K562 (cell line): ENCODE results near the gene ADSS2. TPM values are rescaled to one million over a fixed set of nuclear protein-coding genes. Genes with fewer than 3 reads are reported as not detected.

Source experiments
- ATAC-seq: fragments of 200-7000 bp; cut with Tn5 transposase; 3 replicates; pipeline ENCODE4 v1.9.1; 2020; ENCODE audit warnings: moderate library complexity
- BruUV-seq: library from RNA; stranded (reverse); fragments of 400-500 nt; replicated peaks from 2 replicates; lab custom pipeline; 2021; lab: Mats Ljungman, UMichigan
- CTCF ChIA-PET: fragments of 300-600 bp; formaldehyde crosslinking; extraction: SDS; loops from one replicate; lab custom pipeline; 2021; ENCODE audit warnings: low intra/inter-chr PET ratio; lab: Yijun Ruan, JAX
- POLR2A ChIA-PET: fragments of 300-600, 350-650 bp; sonication (Branson Sonifier 250); formaldehyde crosslinking; extraction: SDS; loops from one replicate; lab custom pipeline; 2021; ENCODE audit warnings: antibody characterized with exemption, inconsistent platforms; lab: Yijun Ruan, JAX
- DNase-seq, 4 experiments: peaks; one replicate each; pipeline versions ENCODE4 v3.0.0 to v3.0.0-alpha.2; 2011 to 2018; ENCODE audit warnings: low spot score in 3 of 4, mixed read lengths in 3 of 4; ENCODE audit errors: extremely low read depth in 1 of 4
- FAIRE-seq: peaks from 2 replicates; lab custom pipeline; 2011; peaks lifted over from hg19 to GRCh38; lab: Jason Lieb, UNC
- H2AFZ ChIP-seq: 2 replicates; pipeline ENCODE4 v1.6.0; 2011; ENCODE audit warnings: low read depth, low read length, control low read depth, inconsistent platforms
- H3K27ac ChIP-seq: fragments of 200-600 bp; 3 replicates; pipeline ENCODE4 v1.8.0; 2011; ENCODE audit warnings: low read depth, mild to moderate bottlenecking, control low read depth, inconsistent platforms, low read length, moderate library complexity, mixed read lengths; ENCODE audit errors: extremely low read depth
- H3K27me3 ChIP-seq, 2 experiments: fragments of 300-600 bp in 1 of 2; 2 replicates in 1 of 2; 3 replicates in 1 of 2; pipeline versions ENCODE4 v1.6.0 to v1.8.0; 2011; ENCODE audit warnings: inconsistent platforms in 2 of 2, low read length in 2 of 2, mild to moderate bottlenecking in 1 of 2, mixed read lengths in 1 of 2, moderate library complexity in 1 of 2; ENCODE audit not compliant: control insufficient read depth in 2 of 2, insufficient read depth in 2 of 2
- H3K36me3 ChIP-seq: fragments of 300-600 bp; 3 replicates; pipeline ENCODE4 v1.8.0; 2011; ENCODE audit warnings: mild to moderate bottlenecking, low read length, inconsistent platforms; ENCODE audit not compliant: control insufficient read depth, insufficient read depth
- H3K4me1 ChIP-seq, 2 experiments: fragments of 200-600 bp in 1 of 2; replicated peaks in 1 of 2; 2 replicates in 1 of 2; 3 replicates in 1 of 2; pipeline versions ENCODE4 v1.5.1 to v1.8.0; 2011; ENCODE audit warnings: inconsistent platforms in 2 of 2, low read length in 2 of 2, mild to moderate bottlenecking in 1 of 2, mixed read lengths in 1 of 2, moderate library complexity in 1 of 2; ENCODE audit not compliant: control insufficient read depth in 2 of 2, insufficient read depth in 2 of 2
- H3K4me2 ChIP-seq: 2 replicates; pipeline ENCODE4 v1.6.1; 2011; ENCODE audit warnings: low read length, control low read depth, inconsistent platforms, mixed read lengths; ENCODE audit not compliant: insufficient read depth
- H3K4me3 ChIP-seq: fragments of 200-600 bp; sonication (generic), shearing (Covaris generic); 2 replicates; pipeline ENCODE4 v1.5.1; 2016; ENCODE audit warnings: control low read depth, inconsistent platforms
- H3K79me2 ChIP-seq: fragments of 200-600 bp; 3 replicates; pipeline ENCODE4 v1.8.0; 2011; ENCODE audit warnings: low read length, inconsistent platforms; ENCODE audit not compliant: control insufficient read depth, insufficient read depth
- H3K9ac ChIP-seq, 2 experiments: 2 replicates each; pipeline versions ENCODE4 v1.6.0 to v1.6.1; 2011; ENCODE audit warnings: low read depth in 2 of 2, low read length in 2 of 2, control low read depth in 1 of 2, inconsistent platforms in 1 of 2, mild to moderate bottlenecking in 1 of 2, mixed read lengths in 1 of 2; ENCODE audit not compliant: insufficient read depth in 1 of 2
- H3K9me1 ChIP-seq: one replicate; pipeline ENCODE4 v1.6.0; 2011; ENCODE audit warnings: inconsistent platforms, mild to moderate bottlenecking, low read length, moderate library complexity; ENCODE audit not compliant: control insufficient read depth, insufficient read depth
- H3K9me3 ChIP-seq: replicated peaks from 2 replicates; pipeline ENCODE4 v1.5.1; 2011; ENCODE audit warnings: low read depth, low read length, inconsistent platforms; ENCODE audit not compliant: control insufficient read depth, insufficient read depth
- H4K20me1 ChIP-seq: replicated peaks from 2 replicates; pipeline ENCODE4 v1.6.1; 2011; ENCODE audit warnings: low read length, inconsistent platforms, mixed read lengths; ENCODE audit not compliant: control insufficient read depth, insufficient read depth
- ETV6 ChIP-seq, 3 experiments: fragments of 150-350 bp in 1 of 3; sonication (generic) in 1 of 3; formaldehyde crosslinking in 1 of 3; IDR thresholded peaks; 2 replicates each; pipeline versions ENCODE4 v1.6.1 to v1.8.0; 2014 to 2022; ENCODE audit warnings: borderline replicate concordance in 2 of 3, low read depth in 2 of 3, antibody characterized with exemption in 1 of 3, low read length in 1 of 3, mild to moderate bottlenecking in 1 of 3, missing genetic modification reagents in 1 of 3
- FOXJ2 ChIP-seq: fragments of 200-800 bp; sonication (Bioruptor generic); IDR thresholded peaks from 2 replicates; pipeline ENCODE4 v1.6.1; 2016; ENCODE audit warnings: missing genetic modification characterization, missing compliant biosample characterization
- FOXK2 ChIP-seq, 2 experiments: fragments of 450-650 bp; IDR thresholded peaks in 1 of 2; conservative IDR thresholded peaks in 1 of 2; 2 replicates each; pipeline ENCODE4 v1.6.1; 2016; ENCODE audit warnings: low read depth in 2 of 2, mild to moderate bottlenecking in 1 of 2
- GTF2E2 ChIP-seq: fragments of 200-800 bp; sonication (Bioruptor generic); IDR thresholded peaks from 2 replicates; pipeline ENCODE4 v1.6.1; 2016; ENCODE audit warnings: missing genetic modification characterization, missing compliant biosample characterization
- ZFP36 ChIP-seq: fragments of 150-350 bp; IDR thresholded peaks from 2 replicates; pipeline ENCODE4 v1.6.1; 2018; ENCODE audit warnings: low read length, low read depth; ENCODE audit not compliant: partially characterized antibody
- ZNF318 ChIP-seq, 2 experiments: fragments of 450-650 bp; IDR thresholded peaks; 2 replicates each; pipeline ENCODE4 v1.6.1; 2016; ENCODE audit warnings: mild to moderate bottlenecking in 2 of 2, borderline replicate concordance in 1 of 2, low read depth in 1 of 2, moderate library complexity in 1 of 2
- WGBS: fragments of 100-300 bp; shearing (Covaris generic); methylation state at CpG from one replicate; pipeline ENCODE4 v1.1.6; 2016; ENCODE audit warnings: low coverage, mixed read lengths; ENCODE audit not compliant: insufficient coverage; ENCODE audit errors: missing lambda C conversion rate; 5-methylcytosine and 5-hydroxymethylcytosine counted together
- in situ Hi-C: fragments of 300-500 bp; cut with MboI; formaldehyde crosslinking; loops from 4 replicates; pipeline ENCODE4 v1.15.0; 2018; ENCODE audit warnings: inconsistent platforms, mixed read lengths
- intact Hi-C: fragments of 100-400 bp; cut with micrococcal nuclease; formaldehyde crosslinking; loops from 2 replicates; pipeline ENCODE4 v1.14.2; 2022
- polyA plus RNA-seq, 8 experiments: library from polyadenylated mRNA; depleted of rRNA in 4 of 8; stranded (reverse) in 5 of 8; unstranded in 3 of 8; fragments of >200 nt; fragmentation: Nextera tagmentation in 2 of 8; fragmentation: Illumina TruSeq in 1 of 8; extraction: Ambion mirVana in 2 of 8; extraction: Trizol in 1 of 8; gene quantifications; 2 replicates each; pipeline versions ENCODE4 v1.2.1 to v1.2.3, GENCODE V29; 2011 to 2014; ENCODE audit warnings: inconsistent platforms in 1 of 8, missing spikeins in 1 of 8
- total RNA-seq, 7 experiments: library from RNA; depleted of rRNA in 6 of 7; stranded (reverse); fragments of >200 nt in 6 of 7; fragmentation: Illumina TruSeq in 2 of 7; extraction: Trizol in 2 of 7; gene quantifications; 2 replicates each; pipeline versions ENCODE4 v1.2.1 to v1.2.3, GENCODE V29; 2011 to 2021; ENCODE audit warnings: low replicate concordance in 1 of 7
- TF ChIP-seq, protein P1 (sequence below): sonication (generic); IDR thresholded peaks from 2 replicates; pipeline ENCODE4 v1.6.1; 2016

ADSS2 gene
- total and polyA plus RNA-seq, 9 of the 15 experiments (the other 6 are each of a cell fraction or from before 2014, with no cell fraction given): 8.8 to 63.8 (median 59.4) TPM

GRCh38 chr1:244361764-244362473, 89.8 kb downstream of the ADSS2 start:
- ChIA-PET POLR2A (interaction anchor here (0.7 to 2.9 kb wide), 6 partner anchors 8 to 19 kb away, joined by 3 to 8 read pairs (median 4); a partner anchor contains a TSS), CTCF (no interaction called here)
- in situ Hi-C loops: no loop called here
- Histone ChIP-seq H3K9me3 (peaks cover 15% of the 10 kb centered on the region; the same call in 1 of the 2 replicates), H3K27ac (no peak overlapping the region), H3K36me3 (no peaks in the 10 kb centered on the region), H3K4me3 (no peak overlapping the region), H4K20me1 (no peaks in the 10 kb centered on the region), H3K9me1 (no peaks in the 10 kb centered on the region), H3K4me1 (peaks cover 5 to 8% of the 10 kb centered on the region in 2 experiments; a peak in 4 of 5 replicates), H3K9ac (peak overlapping the region in 1 of 2 experiments; percentile 18; a peak in 1 of 4 replicates), H3K27me3 (no peaks in the 10 kb centered on the region), H3K79me2 (no peaks in the 10 kb centered on the region), H3K4me2 (no peak overlapping the region), H2AFZ (peak overlapping the region; percentile 73)
- 37% methylated on average over 5 of the region's 5 CpGs for WGBS
- no peak for FAIRE-seq
- no TSS peak for BruUV-seq
- intact Hi-C loops: no loop called here
- no peak for ATAC-seq
- no peak for DNase-seq
- TF ChIP-seq ZNF318 (IDR thresholded peaks at IDR 0.05; ENCODE audit: borderline replicate concordance in 1 of 2, low read depth in 1 of 2) (no peak), ZFP36 (no peak), FOXJ2 (tag) (peak; percentile 75), FOXK2 (conservative IDR thresholded peaks at IDR 0.05 in 1 of 2, IDR thresholded peaks at IDR 0.05 in 1 of 2; ENCODE audit: low read depth in 2 of 2) (0 out of 4 replicates have a peak, but pooled peaks of 1 of the 2 experiments have one; percentile 14), ETV6 (IDR thresholded peaks at IDR 0.05; ENCODE audit: borderline replicate concordance in 1 of 2, low read depth in 2 of 2, low read length in 1 of 2) (0 out of 4 replicates have a peak, but pooled peaks of 1 of the 2 experiments have one; percentile 27), ETV6 (CRISPR knock-in tag; IDR thresholded peaks at IDR 0.05; ENCODE audit: borderline replicate concordance) (no peak), GTF2E2 (tag) (no peak)
- TF ChIP-seq, protein P1, sequence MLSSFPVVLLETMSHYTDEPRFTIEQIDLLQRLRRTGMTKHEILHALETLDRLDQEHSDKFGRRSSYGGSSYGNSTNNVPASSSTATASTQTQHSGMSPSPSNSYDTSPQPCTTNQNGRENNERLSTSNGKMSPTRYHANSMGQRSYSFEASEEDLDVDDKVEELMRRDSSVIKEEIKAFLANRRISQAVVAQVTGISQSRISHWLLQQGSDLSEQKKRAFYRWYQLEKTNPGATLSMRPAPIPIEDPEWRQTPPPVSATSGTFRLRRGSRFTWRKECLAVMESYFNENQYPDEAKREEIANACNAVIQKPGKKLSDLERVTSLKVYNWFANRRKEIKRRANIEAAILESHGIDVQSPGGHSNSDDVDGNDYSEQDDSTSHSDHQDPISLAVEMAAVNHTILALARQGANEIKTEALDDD: peak; percentile 30; the same call in 1 of the 2 replicates
